ENCODE measurements around the gene FXR2. TPM values are rescaled to one million over a fixed set of nuclear protein-coding genes. Genes with fewer than 3 reads are reported as not detected.

Gene FXR2
- polyA plus RNA-seq, 1 donor from 2014 or later, result 118 TPM

DNA sequence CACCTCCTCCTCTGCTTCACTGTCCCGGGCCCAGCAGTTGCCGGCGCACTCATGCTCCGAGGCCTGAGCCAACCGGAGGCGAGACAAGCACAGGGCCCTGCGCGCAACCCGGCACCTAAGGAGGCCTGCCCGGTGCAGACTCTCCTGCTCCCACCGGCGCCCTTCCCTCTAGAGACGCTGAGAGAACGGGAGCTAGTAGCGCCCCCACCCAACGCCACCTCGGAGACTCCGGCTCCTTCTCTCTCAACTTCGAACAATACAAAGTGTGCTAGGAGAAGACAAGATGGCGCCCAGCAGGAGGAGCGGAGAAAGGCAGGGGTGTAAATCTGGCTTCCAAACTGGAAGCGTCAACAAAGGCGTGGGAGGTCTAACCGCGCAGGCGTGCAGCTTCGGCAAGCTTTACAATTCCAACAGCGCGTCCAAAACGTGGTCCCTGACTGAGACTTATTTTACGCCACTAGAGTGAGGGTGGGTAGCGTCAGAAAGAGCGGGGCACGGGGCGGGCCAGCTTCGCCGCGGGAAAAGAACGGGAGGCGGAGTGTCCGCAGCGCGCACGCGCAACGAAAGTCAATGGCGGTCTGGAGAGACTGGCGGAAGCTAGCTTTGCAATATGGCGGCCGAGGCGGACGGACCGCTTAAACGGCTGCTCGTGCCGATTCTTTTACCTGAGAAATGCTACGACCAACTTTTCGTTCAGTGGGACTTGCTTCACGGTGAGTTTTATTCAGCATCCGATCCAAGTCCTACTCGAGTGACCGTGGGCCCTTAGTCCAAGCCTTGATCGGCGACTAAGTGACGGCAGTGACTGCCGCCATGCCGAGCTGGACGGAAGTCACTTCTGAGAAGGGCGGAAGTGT is 31.2 kb downstream of the FXR2 start, which contains the start of gene MPDU1:
Gene MPDU1 (plus strand): TSS at position 600 of the 857 bp plus-strand sequence. CDS start 11 bp downstream, at position 611.
- Histone ChIP-seq H3K9me3 (ENCODE audit: low read length) (no peaks in the 10 kb centered on the region), H3K9me2 (ENCODE audit: insufficient read depth, low read length) (no peaks in the 10 kb centered on the region), H3F3A (ENCODE audit: insufficient read depth, low read length, poor library complexity, severe bottlenecking) (no peaks in the 10 kb centered on the region), H3K4me3 (ENCODE audit: low read length) (peak within 1 kb of the TSS; percentile 69), H3K4me2 (ENCODE audit: low read length) (peak within 1 kb of the TSS; percentile 52), H3K9ac (ENCODE audit: low read length) (peak within 1 kb of the TSS; percentile 78), H3K36me3 (ENCODE audit: insufficient read depth, low read length) (no peaks in the 10 kb centered on the region), H3K79me2 (replicated peaks; ENCODE audit: insufficient read depth, low read length) (no peaks in the 10 kb centered on the region), H3K27me3 (ENCODE audit: insufficient read depth, low read depth, low read length) (no peaks in the 10 kb centered on the region), H4K20me1 (ENCODE audit: insufficient read depth) (no peaks in the 10 kb centered on the region), H3K27ac (ENCODE audit: low read length) (peak within 1 kb of the TSS; percentile 90), H2AFZ (ENCODE audit: low read depth, low read length) (peak within 1 kb of the TSS; percentile 7)
- TF ChIP-seq POLR2AphosphoS5 (IDR thresholded peaks at IDR 0.05) (peak; percentile 79), MXI1 (conservative IDR thresholded peaks at IDR 0.05; ENCODE audit: poor library complexity, severe bottlenecking) (peak; percentile 98), EZH2 (IDR thresholded peaks at IDR 0.05; ENCODE audit: borderline replicate concordance, insufficient read depth, low read length, poor library complexity, severe bottlenecking) (no peak), EP300 (conservative IDR thresholded peaks at IDR 0.05; ENCODE audit: poor library complexity, severe bottlenecking) (no peak), TAF1 (IDR thresholded peaks at IDR 0.05; ENCODE audit: low read depth) (peak; percentile 95), SMC3 (conservative IDR thresholded peaks at IDR 0.05; ENCODE audit: poor library complexity) (no peak)
- TF ChIP-seq, protein P1, sequence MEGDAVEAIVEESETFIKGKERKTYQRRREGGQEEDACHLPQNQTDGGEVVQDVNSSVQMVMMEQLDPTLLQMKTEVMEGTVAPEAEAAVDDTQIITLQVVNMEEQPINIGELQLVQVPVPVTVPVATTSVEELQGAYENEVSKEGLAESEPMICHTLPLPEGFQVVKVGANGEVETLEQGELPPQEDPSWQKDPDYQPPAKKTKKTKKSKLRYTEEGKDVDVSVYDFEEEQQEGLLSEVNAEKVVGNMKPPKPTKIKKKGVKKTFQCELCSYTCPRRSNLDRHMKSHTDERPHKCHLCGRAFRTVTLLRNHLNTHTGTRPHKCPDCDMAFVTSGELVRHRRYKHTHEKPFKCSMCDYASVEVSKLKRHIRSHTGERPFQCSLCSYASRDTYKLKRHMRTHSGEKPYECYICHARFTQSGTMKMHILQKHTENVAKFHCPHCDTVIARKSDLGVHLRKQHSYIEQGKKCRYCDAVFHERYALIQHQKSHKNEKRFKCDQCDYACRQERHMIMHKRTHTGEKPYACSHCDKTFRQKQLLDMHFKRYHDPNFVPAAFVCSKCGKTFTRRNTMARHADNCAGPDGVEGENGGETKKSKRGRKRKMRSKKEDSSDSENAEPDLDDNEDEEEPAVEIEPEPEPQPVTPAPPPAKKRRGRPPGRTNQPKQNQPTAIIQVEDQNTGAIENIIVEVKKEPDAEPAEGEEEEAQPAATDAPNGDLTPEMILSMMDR (IDR thresholded peaks at IDR 0.05; ENCODE audit: poor library complexity, severe bottlenecking), result peak; percentile 12
- TF ChIP-seq, protein P2, sequence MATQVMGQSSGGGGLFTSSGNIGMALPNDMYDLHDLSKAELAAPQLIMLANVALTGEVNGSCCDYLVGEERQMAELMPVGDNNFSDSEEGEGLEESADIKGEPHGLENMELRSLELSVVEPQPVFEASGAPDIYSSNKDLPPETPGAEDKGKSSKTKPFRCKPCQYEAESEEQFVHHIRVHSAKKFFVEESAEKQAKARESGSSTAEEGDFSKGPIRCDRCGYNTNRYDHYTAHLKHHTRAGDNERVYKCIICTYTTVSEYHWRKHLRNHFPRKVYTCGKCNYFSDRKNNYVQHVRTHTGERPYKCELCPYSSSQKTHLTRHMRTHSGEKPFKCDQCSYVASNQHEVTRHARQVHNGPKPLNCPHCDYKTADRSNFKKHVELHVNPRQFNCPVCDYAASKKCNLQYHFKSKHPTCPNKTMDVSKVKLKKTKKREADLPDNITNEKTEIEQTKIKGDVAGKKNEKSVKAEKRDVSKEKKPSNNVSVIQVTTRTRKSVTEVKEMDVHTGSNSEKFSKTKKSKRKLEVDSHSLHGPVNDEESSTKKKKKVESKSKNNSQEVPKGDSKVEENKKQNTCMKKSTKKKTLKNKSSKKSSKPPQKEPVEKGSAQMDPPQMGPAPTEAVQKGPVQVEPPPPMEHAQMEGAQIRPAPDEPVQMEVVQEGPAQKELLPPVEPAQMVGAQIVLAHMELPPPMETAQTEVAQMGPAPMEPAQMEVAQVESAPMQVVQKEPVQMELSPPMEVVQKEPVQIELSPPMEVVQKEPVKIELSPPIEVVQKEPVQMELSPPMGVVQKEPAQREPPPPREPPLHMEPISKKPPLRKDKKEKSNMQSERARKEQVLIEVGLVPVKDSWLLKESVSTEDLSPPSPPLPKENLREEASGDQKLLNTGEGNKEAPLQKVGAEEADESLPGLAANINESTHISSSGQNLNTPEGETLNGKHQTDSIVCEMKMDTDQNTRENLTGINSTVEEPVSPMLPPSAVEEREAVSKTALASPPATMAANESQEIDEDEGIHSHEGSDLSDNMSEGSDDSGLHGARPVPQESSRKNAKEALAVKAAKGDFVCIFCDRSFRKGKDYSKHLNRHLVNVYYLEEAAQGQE (IDR thresholded peaks at IDR 0.05; ENCODE audit: borderline replicate concordance), result peak; percentile 94

DNA sequence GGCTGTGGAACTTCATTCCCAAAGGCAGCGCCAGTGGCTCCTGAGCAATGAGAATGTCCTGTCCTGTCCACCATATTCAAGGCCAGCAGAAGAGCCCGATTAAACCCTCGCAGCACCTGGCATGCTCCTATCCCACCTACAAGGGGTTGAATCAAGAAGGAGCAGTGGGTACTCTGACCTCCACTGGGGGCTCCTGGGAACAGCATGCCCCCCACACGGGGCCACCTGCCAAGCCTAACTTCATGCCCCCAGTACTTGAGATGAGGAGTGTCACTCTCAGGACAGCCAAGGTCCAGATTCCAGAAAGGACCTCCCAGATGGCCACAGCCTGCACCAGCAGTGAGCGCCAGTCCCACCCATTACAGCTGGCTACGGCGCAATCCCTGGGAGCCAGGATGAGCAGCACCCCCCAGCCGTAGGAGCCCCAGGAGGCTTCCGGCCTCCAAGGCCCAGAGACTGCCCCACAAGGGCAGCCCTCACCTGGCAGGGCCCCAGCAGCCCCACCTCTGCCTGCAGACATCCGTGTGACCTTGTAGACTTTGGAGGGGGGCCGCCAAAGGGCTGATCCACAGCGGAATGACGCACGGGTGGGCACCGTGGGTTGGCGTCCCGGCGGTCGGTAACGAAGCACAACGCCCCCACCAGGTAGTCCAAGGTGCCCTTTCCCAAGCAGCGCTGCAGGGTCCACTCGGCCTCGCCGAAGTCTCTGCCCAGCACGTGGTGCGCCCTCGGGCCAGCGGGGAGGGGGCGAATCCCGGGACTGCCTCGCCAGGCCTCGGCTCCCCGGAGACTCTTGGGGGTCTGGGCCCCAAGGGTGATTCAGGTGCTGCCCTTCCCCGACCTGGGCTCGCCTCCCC is 32.1 kb downstream of the FXR2 start:
- Histone ChIP-seq H3F3A (ENCODE audit: insufficient read depth, low read length, poor library complexity, severe bottlenecking) (no peaks in the 10 kb centered on the region), H4K20me1 (ENCODE audit: insufficient read depth) (no peaks in the 10 kb centered on the region), H3K27me3 (ENCODE audit: insufficient read depth, low read depth, low read length) (no peaks in the 10 kb centered on the region), H3K9me3 (ENCODE audit: low read length) (no peaks in the 10 kb centered on the region), H3K4me2 (ENCODE audit: low read length) (no peak overlapping the region), H3K27ac (ENCODE audit: low read length) (peak overlapping the region; percentile 90), H2AFZ (ENCODE audit: low read depth, low read length) (no peak overlapping the region), H3K36me3 (ENCODE audit: insufficient read depth, low read length) (no peaks in the 10 kb centered on the region), H3K9ac (ENCODE audit: low read length) (peak overlapping the region; percentile 78), H3K4me3 (ENCODE audit: low read length) (peak overlapping the region; percentile 69), H3K9me2 (ENCODE audit: insufficient read depth, low read length) (no peaks in the 10 kb centered on the region), H3K79me2 (replicated peaks; ENCODE audit: insufficient read depth, low read length) (no peaks in the 10 kb centered on the region)
- TF ChIP-seq EP300 (conservative IDR thresholded peaks at IDR 0.05; ENCODE audit: poor library complexity, severe bottlenecking) (no peak), EZH2 (IDR thresholded peaks at IDR 0.05; ENCODE audit: borderline replicate concordance, insufficient read depth, low read length, poor library complexity, severe bottlenecking) (no peak), MXI1 (conservative IDR thresholded peaks at IDR 0.05; ENCODE audit: poor library complexity, severe bottlenecking) (no peak), RAD21 (conservative IDR thresholded peaks at IDR 0.05) (no peak), POLR2AphosphoS5 (IDR thresholded peaks at IDR 0.05) (no peak), TAF1 (IDR thresholded peaks at IDR 0.05; ENCODE audit: low read depth) (no peak), SMC3 (conservative IDR thresholded peaks at IDR 0.05; ENCODE audit: poor library complexity) (no peak)
- TF ChIP-seq, protein P2 (IDR thresholded peaks at IDR 0.05; ENCODE audit: borderline replicate concordance), result no peak
- TF ChIP-seq, protein P1 (IDR thresholded peaks at IDR 0.05; ENCODE audit: poor library complexity, severe bottlenecking), result no peak

All from neural cell (in vitro differentiated cells).